OCI-LY3 (cell line): ENCODE results near the gene RPL29.

Experiments
- CTCF ChIP-seq: fragments of 200-600, 300-600 bp; sonication (generic); IDR thresholded peaks from 2 replicates; pipeline ENCODE4 v1.5.1; 2014; ENCODE audit warnings: antibody characterized with exemption, low read length, low read depth
- EZH2phosphoT487 ChIP-seq: fragments of 200-600 bp; shearing (Covaris generic); IDR thresholded peaks from 2 replicates; pipeline ENCODE4 v1.6.1; 2018; ENCODE audit warnings: antibody characterized with exemption, mixed run types, low read depth

DNA sequence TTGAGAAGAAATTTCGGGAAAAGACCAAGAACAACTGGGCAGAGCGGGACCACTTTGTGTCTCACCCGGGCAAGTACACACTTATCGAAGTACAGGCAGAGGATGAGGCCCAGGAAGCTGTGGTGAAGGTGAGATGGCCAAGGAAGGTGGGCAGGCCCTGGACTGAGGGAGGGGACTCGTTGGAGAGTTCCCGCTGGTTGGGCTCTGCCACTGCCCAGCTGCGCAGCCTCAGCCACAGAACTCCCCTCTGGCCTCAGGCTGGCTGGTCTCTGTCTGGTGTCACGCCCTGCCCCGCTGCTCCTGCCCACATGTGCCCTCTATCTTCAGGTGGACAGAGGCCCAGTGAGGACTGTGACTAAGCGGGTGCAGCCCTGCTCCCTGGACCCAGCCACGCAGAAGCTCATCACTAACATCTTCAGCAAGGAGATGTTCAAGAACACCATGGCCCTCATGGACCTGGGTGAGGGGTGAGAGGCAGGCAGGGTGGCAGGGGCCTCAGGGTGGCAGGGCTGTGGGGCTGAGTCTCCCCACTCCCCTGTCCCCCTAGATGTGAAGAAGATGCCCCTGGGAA lies 51.2 kb downstream of the RPL29 start:
- no peak for TF ChIP-seq CTCF
- no peak for TF ChIP-seq EZH2phosphoT487
